DND-41 (cell line): ENCODE data around the gene HEYL.

Experiments used
- EZH2 ChIP-seq: IDR thresholded peaks from 3 replicates; pipeline ENCODE4 v1.6.1; 2012; ENCODE audit warnings: borderline replicate concordance, low read depth, mild to moderate bottlenecking, moderate library complexity, low read length, inconsistent platforms; ENCODE audit not compliant: severe bottlenecking
- TF ChIP-seq, protein P1 (sequence below): IDR thresholded peaks from 2 replicates; pipeline ENCODE4 v1.5.1; 2012; ENCODE audit warnings: borderline replicate concordance, low read length, moderate library complexity, mild to moderate bottlenecking; ENCODE audit not compliant: poor library complexity, severe bottlenecking; ENCODE audit errors: extremely low read depth

DNA sequence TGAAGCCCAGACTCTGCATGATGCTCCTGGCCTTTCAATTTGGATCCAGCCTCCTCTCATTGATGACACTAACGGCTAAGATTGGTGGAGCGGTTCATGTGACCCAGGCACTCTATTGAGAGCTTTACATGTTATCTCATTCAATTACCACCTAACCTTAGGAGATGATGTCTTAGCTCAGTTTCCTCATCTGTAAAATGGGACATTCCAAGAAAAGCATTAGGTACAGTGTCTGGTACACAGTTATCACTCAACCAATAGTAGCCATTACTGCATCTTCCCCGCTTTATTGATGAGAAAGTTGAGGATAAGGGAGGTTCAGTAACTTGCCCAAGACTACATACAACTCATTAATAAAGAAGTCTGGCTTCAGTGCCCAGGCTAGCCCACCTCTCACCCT is 17.0 kb downstream of the HEYL start:
- TF ChIP-seq, protein P1, sequence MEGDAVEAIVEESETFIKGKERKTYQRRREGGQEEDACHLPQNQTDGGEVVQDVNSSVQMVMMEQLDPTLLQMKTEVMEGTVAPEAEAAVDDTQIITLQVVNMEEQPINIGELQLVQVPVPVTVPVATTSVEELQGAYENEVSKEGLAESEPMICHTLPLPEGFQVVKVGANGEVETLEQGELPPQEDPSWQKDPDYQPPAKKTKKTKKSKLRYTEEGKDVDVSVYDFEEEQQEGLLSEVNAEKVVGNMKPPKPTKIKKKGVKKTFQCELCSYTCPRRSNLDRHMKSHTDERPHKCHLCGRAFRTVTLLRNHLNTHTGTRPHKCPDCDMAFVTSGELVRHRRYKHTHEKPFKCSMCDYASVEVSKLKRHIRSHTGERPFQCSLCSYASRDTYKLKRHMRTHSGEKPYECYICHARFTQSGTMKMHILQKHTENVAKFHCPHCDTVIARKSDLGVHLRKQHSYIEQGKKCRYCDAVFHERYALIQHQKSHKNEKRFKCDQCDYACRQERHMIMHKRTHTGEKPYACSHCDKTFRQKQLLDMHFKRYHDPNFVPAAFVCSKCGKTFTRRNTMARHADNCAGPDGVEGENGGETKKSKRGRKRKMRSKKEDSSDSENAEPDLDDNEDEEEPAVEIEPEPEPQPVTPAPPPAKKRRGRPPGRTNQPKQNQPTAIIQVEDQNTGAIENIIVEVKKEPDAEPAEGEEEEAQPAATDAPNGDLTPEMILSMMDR = no peak
- TF ChIP-seq EZH2 = no peak
